ENCODE data around the gene SLC16A10.

DNA sequence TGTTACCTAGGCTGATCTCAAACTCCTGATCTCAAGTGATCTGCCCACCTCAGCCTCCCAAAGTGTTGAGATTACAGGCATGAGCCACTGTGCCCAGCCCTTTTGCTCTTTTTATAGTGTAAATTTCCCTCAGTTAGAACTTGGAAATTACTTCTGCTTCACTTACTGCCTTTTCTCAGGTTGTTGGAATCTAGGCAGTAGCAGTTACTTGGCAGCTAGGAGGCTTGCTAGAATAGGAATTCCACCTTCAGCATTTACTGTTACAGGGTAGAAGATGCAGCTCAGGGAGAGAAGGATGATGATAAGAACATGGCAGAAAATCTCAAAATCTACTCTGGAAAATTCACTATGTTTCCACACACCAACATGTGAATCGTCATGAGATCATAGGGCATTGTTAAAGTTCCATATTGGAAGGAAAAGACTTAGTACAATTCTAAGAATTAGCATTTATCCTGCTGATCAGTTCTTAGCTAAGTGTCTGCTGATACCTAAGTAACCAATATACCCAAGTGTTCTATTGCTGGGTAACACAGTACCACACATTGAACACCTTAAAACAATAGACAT, 182.2 kb downstream of the SLC16A10 start:
- TF ChIP-seq, protein P1, sequence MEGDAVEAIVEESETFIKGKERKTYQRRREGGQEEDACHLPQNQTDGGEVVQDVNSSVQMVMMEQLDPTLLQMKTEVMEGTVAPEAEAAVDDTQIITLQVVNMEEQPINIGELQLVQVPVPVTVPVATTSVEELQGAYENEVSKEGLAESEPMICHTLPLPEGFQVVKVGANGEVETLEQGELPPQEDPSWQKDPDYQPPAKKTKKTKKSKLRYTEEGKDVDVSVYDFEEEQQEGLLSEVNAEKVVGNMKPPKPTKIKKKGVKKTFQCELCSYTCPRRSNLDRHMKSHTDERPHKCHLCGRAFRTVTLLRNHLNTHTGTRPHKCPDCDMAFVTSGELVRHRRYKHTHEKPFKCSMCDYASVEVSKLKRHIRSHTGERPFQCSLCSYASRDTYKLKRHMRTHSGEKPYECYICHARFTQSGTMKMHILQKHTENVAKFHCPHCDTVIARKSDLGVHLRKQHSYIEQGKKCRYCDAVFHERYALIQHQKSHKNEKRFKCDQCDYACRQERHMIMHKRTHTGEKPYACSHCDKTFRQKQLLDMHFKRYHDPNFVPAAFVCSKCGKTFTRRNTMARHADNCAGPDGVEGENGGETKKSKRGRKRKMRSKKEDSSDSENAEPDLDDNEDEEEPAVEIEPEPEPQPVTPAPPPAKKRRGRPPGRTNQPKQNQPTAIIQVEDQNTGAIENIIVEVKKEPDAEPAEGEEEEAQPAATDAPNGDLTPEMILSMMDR (conservative IDR thresholded peaks at IDR 0.05): no peak
- TF ChIP-seq EZH2 (IDR thresholded peaks at IDR 0.05; ENCODE audit: low read depth): no peak

Data from PC-9 (cell line).